Retina (tissue), 1 donor: ENCODE data around the gene ZFP69.
"Not testable (repeated sequence)": the region's sequence is repeated elsewhere in the genome, so short reads cannot be mapped to it uniquely, and the experiment has no call there.

Source experiments
- DNase-seq: peaks from one replicate; pipeline ENCODE4 v3.0.0-alpha.2; 2016

Gene ZFP69

GRCh38 chr1:40476924-40477677, at the start of gene ZFP69:
ZFP69 (plus strand) TSS chr1:40477290; CDS start chr1:40479362, 2,072 bp downstream.
- DNase-seq = peak; percentile 88

- no peak for DNase-seq
Measured at GRCh38 chr1:40431385-40431784, 45.7 kb upstream of the ZFP69 start.

- no peak for DNase-seq
Measured at GRCh38 chr1:40432644-40433390, 44.3 kb upstream of the ZFP69 start.

GRCh38 chr1:40435471-40435870, 41.6 kb upstream of the ZFP69 start:
- DNase-seq = no peak

- no peak for DNase-seq
Measured at GRCh38 chr1:40435876-40436275, 41.2 kb upstream of the ZFP69 start.

- peak; percentile 13 for DNase-seq
Measured at GRCh38 chr1:40438391-40439015, 38.6 kb upstream of the ZFP69 start.

- no peak for DNase-seq
Measured at GRCh38 chr1:40439247-40439646, 37.8 kb upstream of the ZFP69 start.

GRCh38 chr1:40449684-40450494, 27.2 kb upstream of the ZFP69 start, which contains the start of gene ZFP69B:
ZFP69B (plus strand) TSS chr1:40450476; CDS start chr1:40450962, 486 bp downstream.
- DNase-seq = peak; percentile 98

- DNase-seq = no peak
Measured at GRCh38 chr1:40450495-40451237, 26.4 kb upstream of the ZFP69 start.

- no peak for DNase-seq
Measured at GRCh38 chr1:40451238-40451585, 25.9 kb upstream of the ZFP69 start.

GRCh38 chr1:40454873-40455272, 22.2 kb upstream of the ZFP69 start:
- DNase-seq = no peak

GRCh38 chr1:40462956-40463590, 14.0 kb upstream of the ZFP69 start:
- no peak for DNase-seq

GRCh38 chr1:40469327-40469726, 7.8 kb upstream of the ZFP69 start:
- DNase-seq = no peak

- no peak for DNase-seq
Measured at GRCh38 chr1:40475268-40475667, 1.8 kb upstream of the ZFP69 start.

- DNase-seq = no peak
Measured at GRCh38 chr1:40477678-40478053, 576 bp downstream of the ZFP69 start.

GRCh38 chr1:40478276-40478675, 1.2 kb downstream of the ZFP69 start:
- no peak for DNase-seq

GRCh38 chr1:40479156-40479555, 2.1 kb downstream of the ZFP69 start:
- DNase-seq = no peak

- DNase-seq = no peak
Measured at GRCh38 chr1:40495315-40495903, 18.3 kb downstream of the ZFP69 start.

- DNase-seq = not testable (repeated sequence)
Measured at GRCh38 chr1:40502651-40503050, 25.6 kb downstream of the ZFP69 start.

GRCh38 chr1:40507973-40508372, 30.9 kb downstream of the ZFP69 start:
- DNase-seq = no peak
